ENCODE results near the gene ITPK1. TPM values are rescaled to one million over a fixed set of nuclear protein-coding genes. Genes with fewer than 3 reads are reported as not detected.
"Not testable (repeated sequence)": the region's sequence is repeated elsewhere in the genome, so short reads cannot be mapped to it uniquely, and the experiment has no call there.

ITPK1 gene
- total RNA-seq, 4 donors from 2014 or later = 32.6 to 94.9 (median 54.6) TPM

GRCh38 chr14:93064411-93065271, 51.1 kb downstream of the ITPK1 start:
- ATAC-seq (ENCODE audit: low FRiP score) = no peak
- no peak for TF ChIP-seq CTCF (IDR thresholded peaks at IDR 0.05)
- DNase-seq (ENCODE audit: low spot score) = no peak

GRCh38 chr14:93063393-93063792, 52.3 kb downstream of the ITPK1 start:
- ATAC-seq (ENCODE audit: low FRiP score) (no peak), DNase-seq (ENCODE audit: low spot score) (no peak)
- TF ChIP-seq CTCF (IDR thresholded peaks at IDR 0.05) = no peak

GRCh38 chr14:93062890-93063289, 52.8 kb downstream of the ITPK1 start:
- no peak for ATAC-seq (ENCODE audit: low FRiP score)
- DNase-seq (ENCODE audit: low spot score) = no peak
- TF ChIP-seq CTCF (IDR thresholded peaks at IDR 0.05) = no peak

GRCh38 chr14:93062013-93062412, 53.7 kb downstream of the ITPK1 start:
- ATAC-seq (ENCODE audit: low FRiP score) = not testable (repeated sequence)

GRCh38 chr14:93061380-93062012, 54.2 kb downstream of the ITPK1 start:
- no peak for TF ChIP-seq CTCF (IDR thresholded peaks at IDR 0.05)
- DNase-seq (ENCODE audit: low spot score) (no peak), ATAC-seq (ENCODE audit: low FRiP score) (no peak)

More at GRCh38 chr14:93062013-93062412, 53.7 kb downstream of the ITPK1 start:
- not testable (repeated sequence) for DNase-seq (ENCODE audit: low spot score)

GRCh38 chr14:93060841-93061240, 54.9 kb downstream of the ITPK1 start:
- TF ChIP-seq CTCF (IDR thresholded peaks at IDR 0.05) = no peak
- DNase-seq (ENCODE audit: low spot score) (no peak), ATAC-seq (ENCODE audit: low FRiP score) (no peak)

GRCh38 chr14:93059917-93060545, 55.7 kb downstream of the ITPK1 start:
- ATAC-seq (ENCODE audit: low FRiP score) (no peak), DNase-seq (ENCODE audit: low spot score) (no peak)
- TF ChIP-seq CTCF (IDR thresholded peaks at IDR 0.05) = no peak
